Posterior cingulate gyrus (tissue), 11 donors: Measurements from ENCODE around the gene TKTL1.
"Not testable (repeated sequence)": the region's sequence is repeated elsewhere in the genome, so short reads cannot be mapped to it uniquely, and the experiment has no call there.

Experiments
- DNase-seq, 10 donors: peaks; one replicate each; pipeline versions ENCODE4 v3.0.0 to v3.0.0-alpha.2; 2020 to 2021; ENCODE audit warnings: mixed read lengths in 3 of 10
- intact Hi-C: fragments of 100-400 bp; cut with DNase I; formaldehyde crosslinking; loops from one replicate; pipeline ENCODE4 v1.15.1; 2023

TKTL1 gene

GRCh38 chrX:154334496-154334895 is 38.9 kb downstream of the TKTL1 start:
- peak in 2 of 10 donors; percentile 19 to 53 for DNase-seq
- intact Hi-C loops, result no loop called here

GRCh38 chrX:154341399-154342298 is 46.1 kb downstream of the TKTL1 start:
- intact Hi-C loops, result not testable (repeated sequence)
- DNase-seq, result peak in 1 of 10 donors; percentile 44

- DNase-seq, intact Hi-C loops: not testable (repeated sequence)
These were observed 47.5 kb downstream of the TKTL1 start for GRCh38 chrX:154343063-154343462.

- intact Hi-C loops, result not testable (repeated sequence)
These were observed 48.0 kb downstream of the TKTL1 start for GRCh38 chrX:154343620-154344019.

GRCh38 chrX:154348114-154348531 is 52.5 kb downstream of the TKTL1 start:
- intact Hi-C loops, result no loop called here
- DNase-seq, result no peak

More at GRCh38 chrX:154343620-154344019, 48.0 kb downstream of the TKTL1 start:
- not testable (repeated sequence) for DNase-seq

GRCh38 chrX:154348646-154349358 is 53.2 kb downstream of the TKTL1 start:
- peak in 1 of 10 donors; percentile 79 for DNase-seq
- intact Hi-C loops, result no loop called here

GRCh38 chrX:154349359-154349935 is 53.9 kb downstream of the TKTL1 start:
- intact Hi-C loops, result no loop called here
- peak in 4 of 10 donors; percentile 4 to 84 (median 49) for DNase-seq

GRCh38 chrX:154349979-154350378 is 54.4 kb downstream of the TKTL1 start:
- peak in 2 of 10 donors; percentile 1 to 65 for DNase-seq
- intact Hi-C loops, result no loop called here

GRCh38 chrX:154350429-154351182 is 55.0 kb downstream of the TKTL1 start:
- peak in 2 of 10 donors; percentile 5 to 57 for DNase-seq
- intact Hi-C loops, result no loop called here

GRCh38 chrX:154351183-154352011 is 55.8 kb downstream of the TKTL1 start:
- intact Hi-C loops, result no loop called here
- peak in 2 of 10 donors; percentile 2 to 83 for DNase-seq

- intact Hi-C loops, result no loop called here
- no peak for DNase-seq
These were observed 56.4 kb downstream of the TKTL1 start for GRCh38 chrX:154352012-154352401.

GRCh38 chrX:154352466-154352865 is 56.9 kb downstream of the TKTL1 start:
- no peak for DNase-seq
- intact Hi-C loops, result no loop called here

- no peak for DNase-seq
- intact Hi-C loops, result no loop called here
These were observed 57.7 kb downstream of the TKTL1 start for GRCh38 chrX:154353172-154353843.

- intact Hi-C loops, result no loop called here
- DNase-seq, result no peak
These were observed 58.4 kb downstream of the TKTL1 start for GRCh38 chrX:154354013-154354412.

- intact Hi-C loops, result no loop called here
- DNase-seq, result no peak
These were observed 58.9 kb downstream of the TKTL1 start for GRCh38 chrX:154354516-154354915.

- no peak for DNase-seq
- intact Hi-C loops, result no loop called here
These were observed 59.6 kb downstream of the TKTL1 start for GRCh38 chrX:154355094-154355775.

GRCh38 chrX:154355776-154356140 is 60.2 kb downstream of the TKTL1 start:
- intact Hi-C loops, result no loop called here
- no peak for DNase-seq

- no peak for DNase-seq
- intact Hi-C loops, result no loop called here
These were observed 61.0 kb downstream of the TKTL1 start for GRCh38 chrX:154356596-154356995.
